ENCODE data around the gene AKAIN1.
A peak's percentile ranks its signal among the peaks of the same experiment; 100 is the strongest.

AKAIN1 gene

GRCh38 chr18:5159080-5159479 lies 38.0 kb downstream of the AKAIN1 start:
- DNase-seq (ENCODE audit: low read depth), result no peak

- no peak for DNase-seq (ENCODE audit: low read depth)
Observed at GRCh38 chr18:5158587-5158986, 38.5 kb downstream of the AKAIN1 start.

GRCh38 chr18:5158172-5158571 lies 38.9 kb downstream of the AKAIN1 start:
- no peak for DNase-seq (ENCODE audit: low read depth)

GRCh38 chr18:5155907-5156287 lies 41.2 kb downstream of the AKAIN1 start:
- no peak for DNase-seq (ENCODE audit: low read depth)

GRCh38 chr18:5155218-5155906 lies 41.7 kb downstream of the AKAIN1 start:
- no peak for DNase-seq (ENCODE audit: low read depth)

- DNase-seq (ENCODE audit: low read depth), result no peak
Observed at GRCh38 chr18:5152343-5153020, 44.6 kb downstream of the AKAIN1 start.

GRCh38 chr18:5150894-5151293 lies 46.2 kb downstream of the AKAIN1 start:
- DNase-seq (ENCODE audit: low read depth), result no peak

- no peak for DNase-seq (ENCODE audit: low read depth)
Observed at GRCh38 chr18:5146093-5146492, 51.0 kb downstream of the AKAIN1 start.

GRCh38 chr18:5145168-5145825 lies 51.8 kb downstream of the AKAIN1 start:
- no peak for DNase-seq (ENCODE audit: low read depth)

GRCh38 chr18:5144629-5145028 lies 52.4 kb downstream of the AKAIN1 start:
- peak; percentile 7 for DNase-seq (ENCODE audit: low read depth)

- no peak for DNase-seq (ENCODE audit: low read depth)
Observed at GRCh38 chr18:5142859-5143258, 54.2 kb downstream of the AKAIN1 start.

- DNase-seq (ENCODE audit: low read depth), result no peak
Observed at GRCh38 chr18:5142131-5142530, 54.9 kb downstream of the AKAIN1 start.

GRCh38 chr18:5137261-5137660 lies 59.8 kb downstream of the AKAIN1 start:
- no peak for DNase-seq (ENCODE audit: low read depth)

- DNase-seq (ENCODE audit: low read depth), result no peak
Observed at GRCh38 chr18:5132987-5133386, 64.1 kb downstream of the AKAIN1 start.

- DNase-seq (ENCODE audit: low read depth), result no peak
Observed at GRCh38 chr18:5122272-5122671, 74.8 kb downstream of the AKAIN1 start.

GRCh38 chr18:5110266-5110665 lies 86.8 kb downstream of the AKAIN1 start:
- DNase-seq (ENCODE audit: low read depth), result no peak

GRCh38 chr18:5107988-5108387 lies 89.1 kb downstream of the AKAIN1 start:
- no peak for DNase-seq (ENCODE audit: low read depth)

GRCh38 chr18:5106730-5107129 lies 90.3 kb downstream of the AKAIN1 start:
- DNase-seq (ENCODE audit: low read depth), result no peak

- DNase-seq (ENCODE audit: low read depth), result no peak
Observed at GRCh38 chr18:5104246-5104645, 92.8 kb downstream of the AKAIN1 start.

- DNase-seq (ENCODE audit: low read depth), result no peak
Observed at GRCh38 chr18:5103693-5104092, 93.4 kb downstream of the AKAIN1 start.

GRCh38 chr18:5103286-5103685 lies 93.8 kb downstream of the AKAIN1 start:
- DNase-seq (ENCODE audit: low read depth), result no peak

GRCh38 chr18:5097116-5097703 lies 99.8 kb downstream of the AKAIN1 start:
- DNase-seq (ENCODE audit: low read depth), result no peak

- no peak for DNase-seq (ENCODE audit: low read depth)
Observed at GRCh38 chr18:5095239-5095638, 101.8 kb downstream of the AKAIN1 start.
